GM12874 (cell line): ENCODE data around the gene OR4K5.

Experiments used
- CTCF ChIP-seq: IDR thresholded peaks from 2 replicates; pipeline ENCODE4 v1.5.1; 2011; ENCODE audit warnings: low read depth, mild to moderate bottlenecking, control low read depth, low read length, moderate library complexity; ENCODE audit not compliant: insufficient read depth

Gene OR4K5

GRCh38 chr14:19947413-19948090 is 27.1 kb downstream of the OR4K5 start:
- no peak for TF ChIP-seq CTCF

GRCh38 chr14:19949218-19949617 is 28.8 kb downstream of the OR4K5 start:
- TF ChIP-seq CTCF: no peak
